Ramos (cell line): ENCODE data around the gene TMEM178B.
"Not testable (repeated sequence)": the region's sequence is repeated elsewhere in the genome, so short reads cannot be mapped to it uniquely, and the experiment has no call there.

Experiments used
- in situ Hi-C: fragments of 300-500 bp; cut with MboI; formaldehyde crosslinking; loops from one replicate; pipeline ENCODE4 v1.14.3; 2022; ENCODE audit warnings: low sequenced_read_pairs; ENCODE audit not compliant: unreplicated experiment

The TMEM178B gene

DNA sequence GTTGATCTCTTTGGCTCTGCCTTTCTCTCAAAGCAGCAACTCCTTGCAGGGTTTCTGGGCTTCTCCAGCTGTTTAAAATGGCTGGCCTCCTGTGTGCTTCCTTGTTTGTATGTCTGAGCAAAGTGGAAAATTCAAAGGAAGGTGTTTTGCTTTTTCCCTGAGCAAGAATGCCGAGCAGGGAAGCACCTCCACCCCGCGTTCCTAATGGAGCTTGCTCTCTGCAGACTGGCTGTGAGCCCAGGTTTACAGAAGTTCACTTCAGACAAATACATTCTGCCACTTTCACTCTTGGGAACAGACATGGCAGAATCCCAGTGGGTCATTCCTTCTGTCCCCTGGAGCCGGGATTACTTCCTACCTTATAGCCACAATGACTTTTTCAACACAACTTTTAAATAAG, 295.6 kb downstream of the TMEM178B start:
- in situ Hi-C loops, result no loop called here

DNA sequence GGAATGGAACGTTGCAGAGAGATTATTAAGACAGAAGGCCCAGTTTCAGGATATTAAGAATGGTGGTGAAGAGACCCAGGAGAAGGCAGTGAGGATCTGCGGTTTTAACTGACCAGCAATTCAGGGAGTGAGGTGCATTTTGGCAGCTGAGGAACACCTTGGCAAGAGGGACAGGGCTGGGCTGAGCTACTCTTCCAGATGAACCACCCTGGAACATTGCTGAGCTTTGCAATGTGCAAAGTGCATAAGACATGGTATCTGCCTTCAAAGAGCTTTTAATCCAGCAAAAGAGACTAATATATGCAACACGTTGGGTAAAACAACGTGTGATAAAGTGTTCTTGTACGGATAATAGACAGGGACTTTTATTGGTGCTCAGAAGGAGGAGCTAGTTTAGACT, 296.3 kb downstream of the TMEM178B start:
- in situ Hi-C loops, result no loop called here

DNA sequence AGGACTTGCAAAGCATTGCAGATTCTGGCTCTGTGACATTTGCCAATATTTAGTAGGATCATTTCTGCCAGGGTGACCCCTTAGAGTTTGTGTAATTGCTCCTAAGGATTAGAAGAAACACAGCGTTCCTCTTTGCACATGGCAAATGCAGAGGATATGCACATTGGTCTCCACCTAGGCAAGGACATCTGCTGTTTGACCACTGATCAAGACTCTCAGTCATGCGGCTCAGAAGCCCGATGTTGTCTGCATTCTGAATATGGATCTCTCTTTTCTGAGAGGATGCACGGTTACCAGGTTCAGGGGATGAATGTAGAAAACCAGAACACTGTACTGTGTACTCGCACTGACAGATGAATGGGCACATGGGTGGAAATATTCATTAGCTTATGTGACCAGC, 296.8 kb downstream of the TMEM178B start:
- in situ Hi-C loops, result no loop called here

DNA sequence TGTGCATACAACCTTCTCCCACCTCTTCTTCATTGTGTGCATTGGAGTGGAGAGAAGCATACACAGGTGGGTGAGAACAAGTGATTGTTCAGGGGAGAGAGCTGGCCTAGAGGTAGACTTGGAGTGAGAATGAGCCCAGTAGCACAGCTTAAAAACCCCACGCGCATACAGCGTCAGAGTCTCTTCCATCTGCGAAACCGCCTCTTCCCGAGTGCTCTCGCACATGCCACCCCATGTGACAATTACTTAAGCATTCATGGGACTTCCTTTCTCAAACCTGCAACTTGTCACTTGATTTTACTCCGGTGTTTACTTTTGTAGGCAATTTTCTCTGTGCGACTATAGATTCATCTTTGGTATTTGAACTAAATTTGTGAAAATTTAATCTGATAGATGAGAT, 300.6 kb downstream of the TMEM178B start:
- in situ Hi-C loops, result no loop called here

DNA sequence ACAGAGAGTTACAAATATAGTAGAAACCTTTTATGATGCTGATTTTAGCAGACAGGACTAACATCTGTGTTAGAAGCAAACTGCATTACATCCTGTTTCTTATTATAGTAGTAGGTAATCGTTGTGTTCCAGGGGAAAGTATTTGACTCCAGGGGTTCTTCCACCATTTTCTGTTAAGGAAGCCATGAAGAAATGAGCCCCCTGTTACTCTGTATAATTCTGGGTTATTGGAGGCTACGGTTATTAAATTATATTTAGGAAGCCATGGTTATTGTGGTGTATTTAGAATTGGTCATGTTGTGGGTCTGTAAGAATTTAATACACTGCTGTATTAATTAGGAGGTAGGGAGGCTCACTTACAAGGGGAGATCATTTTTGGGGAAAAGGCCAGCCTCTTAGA, 301.6 kb downstream of the TMEM178B start:
- in situ Hi-C loops, result no loop called here

DNA sequence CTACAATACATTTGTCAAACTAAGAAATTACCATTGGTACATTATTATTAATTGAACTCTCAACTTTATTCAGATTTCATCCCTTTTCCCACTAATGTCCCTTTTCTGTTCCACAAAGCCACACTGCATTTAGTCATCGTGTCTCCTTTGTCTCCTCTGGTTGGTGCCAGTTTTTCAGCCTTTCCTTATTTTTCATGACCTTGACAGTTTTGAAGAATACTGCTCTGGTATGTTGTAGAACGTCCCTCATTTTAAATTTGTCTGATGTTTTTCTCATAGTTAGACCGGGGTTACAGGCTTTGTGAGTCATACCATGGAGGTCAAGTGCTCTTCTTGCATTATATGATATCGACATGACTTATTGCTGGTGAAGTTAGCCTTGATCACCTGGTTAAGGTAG, 304.0 kb downstream of the TMEM178B start:
- in situ Hi-C loops, result no loop called here

DNA sequence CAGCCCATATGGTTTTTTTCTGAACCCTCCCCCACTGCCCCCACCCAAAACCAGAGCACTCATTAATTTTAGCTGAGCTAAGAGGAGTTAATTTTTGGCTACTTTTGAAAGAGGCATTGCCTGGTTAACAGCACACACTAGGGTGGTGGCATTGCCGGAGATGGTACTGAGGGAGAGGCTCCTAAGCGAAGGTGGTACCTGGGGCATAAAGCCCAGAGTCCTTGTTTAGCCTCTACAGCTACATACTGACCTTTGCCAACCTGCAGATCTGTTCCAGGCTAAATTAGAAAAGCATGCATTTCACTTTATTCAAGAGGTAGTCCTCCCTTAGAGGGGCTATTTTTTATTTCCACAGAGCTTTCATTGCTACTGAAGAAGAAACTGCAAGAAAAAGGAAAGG, 304.5 kb downstream of the TMEM178B start:
- in situ Hi-C loops, result no loop called here

DNA sequence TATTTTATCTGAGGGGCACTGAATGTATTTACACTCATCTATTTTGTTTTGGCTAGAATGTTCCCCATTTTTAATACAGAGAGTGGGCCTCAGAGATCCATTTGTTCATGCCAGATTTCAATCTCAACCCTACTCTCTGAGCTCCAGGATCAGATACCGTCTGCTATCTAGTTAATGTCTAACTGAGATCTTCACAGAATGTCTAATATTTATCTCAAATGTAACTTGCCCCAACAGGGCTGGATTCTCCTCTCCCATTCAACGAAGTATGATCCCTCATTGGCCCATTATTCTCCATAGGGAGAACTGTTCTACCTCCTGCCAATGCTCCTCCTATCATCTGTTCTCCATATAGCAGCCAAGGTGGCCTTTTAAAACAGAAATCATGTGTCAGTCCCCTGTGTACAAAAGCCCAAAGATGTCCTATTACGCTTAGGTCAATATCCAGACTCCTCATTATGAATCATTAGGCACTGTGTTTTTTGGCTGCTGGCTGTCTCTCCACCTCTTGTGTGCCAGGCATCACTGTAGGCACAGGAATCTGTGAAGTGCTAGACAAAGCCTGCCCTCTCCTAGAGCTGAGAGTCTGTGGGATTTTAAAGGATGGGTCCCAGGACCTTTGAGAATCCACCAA, 308.0 kb downstream of the TMEM178B start:
- in situ Hi-C loops, result no loop called here

DNA sequence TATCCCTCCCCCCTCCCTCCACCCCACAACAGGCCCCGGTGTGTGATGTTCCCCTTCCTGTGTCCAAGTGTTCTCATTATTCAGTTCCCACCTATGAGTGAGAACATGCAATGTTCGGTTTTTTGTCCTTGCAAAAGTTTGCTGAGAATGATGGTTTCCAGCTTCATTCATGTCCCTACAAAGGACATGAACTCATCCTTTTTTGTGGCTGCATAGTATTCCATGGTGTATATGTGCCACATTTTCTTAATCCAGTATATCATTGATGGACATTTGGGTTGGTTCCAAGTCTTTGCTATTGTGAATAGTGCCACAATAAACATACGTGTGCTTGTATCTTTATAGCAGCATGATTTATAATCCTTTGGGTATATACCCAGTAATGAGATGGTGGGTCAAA, 309.5 kb downstream of the TMEM178B start:
- in situ Hi-C loops, result not testable (repeated sequence)

DNA sequence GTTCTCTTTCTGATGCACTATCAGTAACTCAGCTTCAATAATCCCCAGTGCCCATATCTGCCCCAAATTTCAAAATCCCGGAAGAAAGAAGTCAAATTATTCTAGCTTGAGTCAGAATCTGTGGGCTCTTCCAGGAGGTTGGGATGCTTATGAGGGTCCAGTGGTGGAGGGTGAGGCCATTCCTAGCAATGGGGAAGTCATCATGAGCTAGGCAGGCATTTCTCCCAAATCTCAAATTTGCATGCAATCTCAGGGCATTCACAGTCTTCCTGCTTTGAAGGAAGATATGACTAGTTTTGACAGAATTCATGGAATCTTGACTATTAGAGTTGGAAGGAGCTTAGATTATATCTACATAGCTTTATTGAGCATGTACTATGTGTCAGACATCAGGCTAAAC, 313.0 kb downstream of the TMEM178B start:
- in situ Hi-C loops, result no loop called here

DNA sequence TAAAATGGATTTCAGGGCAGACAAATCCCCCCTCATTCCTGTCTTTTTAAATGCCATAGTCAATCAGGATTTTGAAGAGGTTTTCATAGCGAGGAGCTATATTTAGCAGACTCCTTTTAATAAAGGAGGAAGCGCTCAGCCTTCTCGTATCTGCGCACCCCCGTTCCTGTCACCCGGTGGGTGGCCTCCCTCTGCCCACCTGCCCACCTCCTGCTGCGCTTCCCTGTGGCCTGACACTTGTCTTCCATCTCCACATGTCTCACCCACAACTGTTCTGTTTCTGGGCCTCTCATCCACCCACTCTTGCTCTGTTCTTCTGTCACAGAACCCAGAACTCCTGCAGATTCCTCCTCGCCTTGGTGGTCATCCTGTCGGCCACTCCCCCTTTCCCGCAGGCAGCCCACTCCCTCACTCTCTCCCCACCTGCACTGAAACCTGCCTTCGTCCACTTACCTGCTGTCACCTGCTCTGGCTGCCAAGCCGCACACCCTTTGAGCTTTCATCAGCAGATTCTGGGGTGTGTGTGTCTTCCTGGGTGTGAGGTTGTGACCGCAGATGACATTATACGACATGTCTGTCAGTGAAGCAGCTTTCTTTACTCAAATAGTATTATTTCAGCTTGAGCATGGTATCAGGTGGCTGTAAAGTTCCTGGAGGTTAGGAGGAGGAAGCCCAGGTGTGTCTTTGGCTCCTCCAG, 313.8 kb downstream of the TMEM178B start:
- in situ Hi-C loops, result no loop called here

DNA sequence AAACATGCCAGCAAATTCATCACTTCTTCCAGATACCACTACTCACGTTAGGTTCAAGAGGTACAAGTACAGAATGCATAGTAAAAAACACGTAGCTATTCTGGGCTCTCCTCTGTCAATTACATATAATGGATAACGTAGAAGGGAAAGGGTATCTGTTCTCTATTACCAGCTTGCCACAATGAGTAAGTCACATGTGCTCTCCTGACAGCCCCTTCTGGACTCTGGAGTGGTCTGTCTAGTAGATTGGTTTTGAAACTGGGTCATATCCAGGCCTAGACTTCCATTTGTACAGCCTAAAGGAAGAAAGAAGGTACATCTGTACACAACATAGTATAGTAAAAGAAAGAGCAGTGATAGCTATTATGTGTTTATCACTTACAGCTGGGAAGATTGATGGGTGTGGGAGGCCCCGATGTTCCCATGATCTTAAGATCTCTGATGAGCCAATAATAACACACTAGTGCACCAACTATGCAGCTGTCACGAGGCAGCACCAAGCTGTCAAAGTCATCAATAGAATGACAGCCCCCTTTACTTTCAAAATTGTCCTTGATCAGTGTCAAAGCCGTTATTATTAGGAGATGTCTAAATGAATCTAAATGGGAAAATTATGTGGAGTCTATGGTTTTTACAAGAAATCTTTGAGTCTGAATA, 315.4 kb downstream of the TMEM178B start:
- in situ Hi-C loops, result no loop called here

DNA sequence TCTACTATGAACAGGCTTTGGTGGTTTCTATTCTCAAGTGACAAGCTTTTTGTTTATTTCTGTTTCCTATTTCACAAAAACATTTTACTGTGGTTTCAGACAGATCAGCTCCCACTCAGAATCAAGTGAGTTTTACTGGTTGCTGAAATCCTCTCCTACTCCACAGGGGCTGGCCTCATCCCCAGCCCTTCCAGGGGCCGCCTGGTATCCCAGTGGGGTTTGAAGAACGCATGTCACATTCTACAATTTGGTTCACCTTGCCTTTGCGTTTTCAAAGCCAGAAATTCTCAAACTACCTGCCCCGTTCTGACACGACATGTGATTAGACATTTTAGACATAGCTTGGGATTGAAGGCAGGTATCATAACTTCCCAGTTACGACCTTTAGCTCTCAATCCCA, 316.5 kb downstream of the TMEM178B start:
- in situ Hi-C loops, result no loop called here

DNA sequence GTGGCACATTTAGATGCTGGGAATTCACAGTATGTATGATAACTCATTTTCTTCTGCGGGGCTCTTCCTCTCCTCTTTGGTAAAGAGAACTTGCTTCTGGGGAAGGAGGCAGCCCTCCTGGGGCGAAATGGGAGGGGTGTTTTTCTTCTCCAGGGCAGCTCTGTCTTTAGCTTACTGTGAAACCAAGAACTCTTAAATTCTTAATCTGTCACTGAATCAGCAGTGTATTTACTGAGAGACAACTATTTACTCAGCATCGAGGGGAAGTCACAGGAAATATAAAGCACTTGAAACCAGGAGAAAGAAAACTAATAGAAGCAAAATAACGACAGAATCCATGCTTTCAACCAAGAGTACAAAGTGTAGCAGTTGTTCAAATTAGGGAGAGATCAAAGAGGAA, 319.2 kb downstream of the TMEM178B start:
- in situ Hi-C loops, result no loop called here

DNA sequence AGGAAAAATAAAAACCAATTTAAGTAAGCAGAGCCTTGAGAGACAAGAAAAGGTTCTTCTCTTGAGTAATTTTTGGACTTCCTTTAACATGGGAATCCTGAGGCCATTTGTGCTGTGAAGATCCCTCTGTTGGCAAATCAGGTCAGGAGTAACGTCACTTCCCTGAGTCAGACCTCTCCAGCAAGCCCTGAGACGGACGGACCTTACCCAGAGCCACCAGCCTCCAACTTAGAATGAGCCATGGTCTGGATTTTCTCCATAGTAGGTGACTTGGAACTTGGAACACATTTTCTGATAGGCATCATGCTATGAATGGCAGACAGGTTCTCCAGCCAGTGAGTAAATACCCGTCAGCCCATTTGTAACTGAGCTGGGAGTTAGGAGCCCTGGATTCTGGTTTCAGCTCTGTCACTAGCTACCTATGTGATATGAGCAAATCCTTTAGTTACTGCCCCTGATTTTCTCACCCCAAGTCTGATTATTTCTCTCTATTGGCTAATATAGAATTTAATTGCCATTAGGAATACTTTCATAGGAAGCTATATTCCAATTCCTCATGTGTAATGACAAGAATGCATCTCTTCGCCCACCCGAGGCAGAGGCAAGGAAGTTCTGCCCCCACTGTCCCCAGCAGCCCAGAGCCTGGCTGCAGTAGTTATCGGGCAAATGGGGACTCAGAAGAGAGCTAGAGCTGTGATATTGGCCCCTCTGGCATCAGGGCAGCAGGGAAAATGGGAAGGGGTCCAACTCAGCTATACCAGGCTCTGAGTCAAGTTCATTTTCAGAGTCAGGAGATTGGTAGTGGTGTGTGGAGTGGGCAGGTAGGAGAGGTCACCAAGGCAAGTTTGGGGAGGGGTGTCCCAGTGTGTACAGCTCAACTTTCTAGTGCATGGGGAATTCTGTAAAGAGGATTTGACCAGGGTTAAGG, 323.6 kb downstream of the TMEM178B start:
- in situ Hi-C loops, result no loop called here

DNA sequence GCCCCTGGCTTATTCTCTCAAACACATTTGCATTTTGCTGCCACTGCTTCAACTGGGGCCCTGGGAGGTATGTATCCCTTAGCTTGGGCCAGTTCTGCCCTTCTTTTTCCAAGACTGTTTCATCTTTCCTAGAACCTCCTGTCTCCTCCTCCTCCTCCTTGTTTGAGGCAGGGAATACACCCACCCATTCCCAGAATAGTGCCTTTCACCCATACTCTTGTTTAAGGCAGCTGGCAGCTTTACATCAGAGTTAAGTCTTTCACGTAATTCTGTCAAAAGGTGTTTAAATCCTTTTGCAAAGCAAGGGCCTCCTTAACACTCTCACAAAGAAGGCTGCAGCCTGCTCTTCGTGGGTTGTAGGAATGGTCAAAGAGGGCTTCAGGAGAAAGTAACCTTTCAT, 326.5 kb downstream of the TMEM178B start:
- in situ Hi-C loops, result no loop called here

DNA sequence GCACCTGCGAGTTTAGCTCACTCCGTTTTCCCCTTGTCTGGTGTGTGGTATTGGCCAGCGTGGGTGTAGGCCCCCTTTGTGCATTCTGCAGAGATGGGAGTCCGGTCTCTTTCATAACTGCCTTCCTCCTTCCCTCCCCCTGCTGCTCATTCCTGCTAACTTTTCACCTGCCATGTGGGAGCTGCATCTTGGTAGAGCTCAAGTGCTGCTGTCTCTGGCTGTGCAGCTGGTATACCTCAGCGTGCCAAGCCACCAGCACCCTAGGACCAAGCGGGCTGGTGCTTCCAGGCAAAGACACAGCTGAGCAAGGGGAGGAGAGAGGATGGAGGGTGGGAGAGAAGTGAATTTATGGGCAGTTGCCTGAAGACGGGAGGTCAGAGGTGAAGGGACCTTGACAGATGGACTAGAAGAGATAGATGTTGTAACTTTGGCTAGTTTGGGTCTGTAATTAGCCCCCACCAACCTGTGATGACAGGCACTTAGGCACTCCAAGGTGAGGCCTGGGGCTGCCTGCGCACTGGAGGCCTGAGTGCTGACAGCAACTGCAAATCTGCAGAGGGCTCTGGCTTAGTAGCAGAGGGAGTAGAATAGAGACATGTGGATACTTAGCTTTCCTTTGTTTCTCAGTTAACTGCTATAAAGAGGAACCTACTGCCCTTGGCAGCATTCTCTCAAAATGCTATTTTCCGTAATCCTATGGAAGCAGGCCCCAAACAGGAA, 328.6 kb downstream of the TMEM178B start:
- in situ Hi-C loops, result no loop called here

DNA sequence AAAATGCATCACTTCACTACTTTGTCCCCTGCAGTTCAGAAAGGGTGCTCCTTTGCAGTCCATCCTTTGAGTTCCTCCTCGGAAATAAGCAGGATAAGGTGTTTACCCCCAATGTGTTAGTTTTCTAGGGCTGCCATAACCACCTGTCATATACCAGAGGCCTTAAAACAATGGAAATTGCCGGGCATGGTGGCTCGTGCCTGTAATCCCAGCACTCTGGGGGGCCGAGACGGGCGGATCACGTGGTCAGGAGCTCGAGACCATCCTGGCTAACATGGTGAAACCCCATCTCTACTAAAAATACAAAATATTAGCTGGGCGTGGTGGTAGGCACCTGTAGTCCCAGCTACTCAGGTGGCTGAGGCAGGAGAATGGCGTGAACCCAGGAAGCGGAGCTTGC, 330.0 kb downstream of the TMEM178B start:
- in situ Hi-C loops, result not testable (repeated sequence)

DNA sequence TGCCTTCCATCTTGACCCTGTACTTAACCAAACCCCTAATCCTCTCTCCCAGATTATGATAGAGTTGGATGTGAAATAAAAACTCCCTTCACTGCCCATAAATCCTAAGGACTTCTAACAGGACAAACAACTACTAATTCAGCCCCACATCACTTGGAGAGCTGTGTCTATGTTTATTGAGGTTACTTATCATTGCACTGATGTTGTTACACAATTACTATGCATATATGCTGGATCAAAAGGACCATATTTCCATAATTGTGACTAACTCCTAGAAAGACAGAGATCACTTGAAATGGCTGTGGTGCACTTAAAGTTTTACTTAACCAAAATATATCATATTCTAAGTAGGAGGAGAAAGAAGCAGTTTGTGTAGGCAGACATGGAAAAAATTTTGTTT, 332.5 kb downstream of the TMEM178B start:
- in situ Hi-C loops, result no loop called here

DNA sequence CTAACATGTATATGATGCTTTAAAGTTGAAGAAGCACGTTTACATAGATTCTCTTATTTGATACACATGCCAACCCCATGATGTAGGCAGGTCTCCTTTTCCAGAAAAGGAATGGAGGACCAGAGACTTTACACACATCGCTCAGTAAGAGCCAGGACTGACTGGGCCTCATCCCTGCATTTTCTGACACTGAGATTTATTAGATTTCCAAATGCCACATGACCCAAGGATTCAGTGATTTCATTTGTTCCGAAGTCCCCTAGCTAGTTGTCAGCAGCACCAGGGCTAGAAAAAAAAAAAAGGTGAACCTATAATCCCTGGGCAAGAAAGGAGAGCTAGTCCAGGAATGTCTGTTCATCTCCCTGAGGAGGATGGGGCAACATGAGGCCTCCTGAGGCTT, 334.0 kb downstream of the TMEM178B start:
- in situ Hi-C loops, result no loop called here
